GM11168 (cell line): ENCODE data around the gene MFNG.
"Not testable (repeated sequence)": the region's sequence is repeated elsewhere in the genome, so short reads cannot be mapped to it uniquely, and the experiment has no call there.

ENCODE experiments used
- in situ Hi-C: fragments of 300-500 bp; cut with MboI; formaldehyde crosslinking; loops from one replicate; pipeline ENCODE4 v1.12.0; 2022; ENCODE audit warnings: low sequenced_read_pairs; ENCODE audit not compliant: unreplicated experiment

The MFNG gene

GRCh38 chr22:37479196-37479595, 7.0 kb downstream of the MFNG start:
- in situ Hi-C loops = no loop called here

GRCh38 chr22:37476389-37477329, 9.5 kb downstream of the MFNG start:
- in situ Hi-C loops = no loop called here

- in situ Hi-C loops = no loop called here
Observed at GRCh38 chr22:37474447-37475090, 11.6 kb downstream of the MFNG start.

GRCh38 chr22:37473437-37473946, 12.7 kb downstream of the MFNG start:
- in situ Hi-C loops = no loop called here

GRCh38 chr22:37472418-37473006, 13.7 kb downstream of the MFNG start:
- in situ Hi-C loops = no loop called here

GRCh38 chr22:37471727-37472417, 14.3 kb downstream of the MFNG start:
- in situ Hi-C loops = no loop called here

GRCh38 chr22:37470087-37470445, 16.1 kb downstream of the MFNG start:
- in situ Hi-C loops = no loop called here

- in situ Hi-C loops = no loop called here
Observed at GRCh38 chr22:37469416-37470086, 16.6 kb downstream of the MFNG start.

GRCh38 chr22:37468201-37468695, 17.9 kb downstream of the MFNG start:
- in situ Hi-C loops = not testable (repeated sequence)

- in situ Hi-C loops = no loop called here
Observed at GRCh38 chr22:37467391-37467955, 18.7 kb downstream of the MFNG start.

GRCh38 chr22:37464181-37464580, 22.0 kb downstream of the MFNG start:
- in situ Hi-C loops = no loop called here

- in situ Hi-C loops = no loop called here
Observed at GRCh38 chr22:37462983-37463382, 23.2 kb downstream of the MFNG start.

- in situ Hi-C loops = no loop called here
Observed at GRCh38 chr22:37462436-37462835, 23.7 kb downstream of the MFNG start.

GRCh38 chr22:37461961-37462360, 24.2 kb downstream of the MFNG start:
- in situ Hi-C loops = no loop called here

- in situ Hi-C loops = no loop called here
Observed at GRCh38 chr22:37460684-37461083, 25.5 kb downstream of the MFNG start.

- in situ Hi-C loops = no loop called here
Observed at GRCh38 chr22:37459206-37459605, 27.0 kb downstream of the MFNG start.

GRCh38 chr22:37457093-37457893, 28.9 kb downstream of the MFNG start:
- in situ Hi-C loops = no loop called here

GRCh38 chr22:37456346-37456745, 29.8 kb downstream of the MFNG start:
- in situ Hi-C loops = no loop called here

GRCh38 chr22:37455896-37456295, 30.3 kb downstream of the MFNG start:
- in situ Hi-C loops = no loop called here
